Urinary bladder (tissue), 4 donors: ENCODE results near the gene USP24. TPM values are rescaled to one million over a fixed set of nuclear protein-coding genes. Genes with fewer than 3 reads are reported as not detected.
A peak's percentile ranks its signal among the peaks of the same experiment; 100 is the strongest.

ENCODE experiments used
- DNase-seq: peaks from one replicate; pipeline ENCODE4 v3.0.0-alpha.2; 2015; ENCODE audit errors: extremely low spot score
- H3K27ac ChIP-seq: one replicate; pipeline ENCODE4 v1.5.1; 2013; ENCODE audit warnings: low read depth, mild to moderate bottlenecking, moderate library complexity
- H3K36me3 ChIP-seq: one replicate; pipeline ENCODE4 v1.6.1; 2013; ENCODE audit warnings: mild to moderate bottlenecking, moderate library complexity; ENCODE audit not compliant: insufficient read depth
- H3K4me1 ChIP-seq: one replicate; pipeline ENCODE4 v1.6.1; 2013; ENCODE audit warnings: mild to moderate bottlenecking, moderate library complexity; ENCODE audit not compliant: insufficient read depth
- H3K4me3 ChIP-seq: one replicate; pipeline ENCODE4 v1.5.1; 2013; ENCODE audit warnings: low read depth, low read length
- WGBS: extraction: QIAGEN DNeasy Blood & Tissue Kit; methylation state at CpG from one replicate; pipeline ENCODE4 v1.1.7; 2013; 5-methylcytosine and 5-hydroxymethylcytosine counted together
- polyA plus RNA-seq: library from polyadenylated mRNA; stranded (reverse); fragments of 200-250 nt; gene quantifications from one replicate; pipeline ENCODE4 v1.2.3, GENCODE V29; 2013
- total RNA-seq: library from RNA; depleted of rRNA; stranded (reverse); fragments of >200 nt; gene quantifications from one replicate; pipeline ENCODE4 v1.2.3, GENCODE V29; 2014
- donor health status: healthy with polysubstance abuse.
- donor health status: healthy.

USP24 gene
- total and polyA plus RNA-seq, 2 donors = 11.9 to 74.4 TPM

- H3K27ac ChIP-seq = no peak overlapping the region
- WGBS = 96% methylated on average over 3 of the region's 3 CpGs
- H3K36me3 ChIP-seq = no peaks in the 10 kb centered on the region
- H3K4me1 ChIP-seq = no peaks in the 10 kb centered on the region
- H3K4me3 ChIP-seq = no peak overlapping the region
- no peak for DNase-seq
Observed at GRCh38 chr1:55047611-55048010, 167.6 kb downstream of the USP24 start.

GRCh38 chr1:55046871-55047270 is 168.3 kb downstream of the USP24 start:
- Histone ChIP-seq H3K36me3 (no peaks in the 10 kb centered on the region), H3K4me3 (no peak overlapping the region), H3K4me1 (no peaks in the 10 kb centered on the region), H3K27ac (no peak overlapping the region)
- 93% methylated on average over 4 of the region's 4 CpGs for WGBS
- no peak for DNase-seq

- H3K27ac ChIP-seq = no peak overlapping the region
- DNase-seq = no peak
- H3K4me1 ChIP-seq = no peaks in the 10 kb centered on the region
- no peaks in the 10 kb centered on the region for H3K36me3 ChIP-seq
- H3K4me3 ChIP-seq = no peak overlapping the region
- 98% methylated on average over 10 of the region's 10 CpGs for WGBS
Observed at GRCh38 chr1:55045430-55045829, 169.7 kb downstream of the USP24 start.

- Histone ChIP-seq H3K4me3 (no peak overlapping the region), H3K27ac (no peak overlapping the region), H3K36me3 (no peaks in the 10 kb centered on the region), H3K4me1 (no peaks in the 10 kb centered on the region)
- WGBS = 93% methylated on average over 15 of the region's 15 CpGs
- DNase-seq = no peak
Observed at GRCh38 chr1:55044617-55045397, 170.4 kb downstream of the USP24 start.

- DNase-seq = no peak
- 96% methylated on average over 9 of the region's 9 CpGs for WGBS
Observed at GRCh38 chr1:55043726-55044125, 171.4 kb downstream of the USP24 start.

GRCh38 chr1:55043011-55043410 is 172.2 kb downstream of the USP24 start:
- Histone ChIP-seq H3K36me3 (no peaks in the 10 kb centered on the region), H3K27ac (no peak overlapping the region), H3K4me3 (no peak overlapping the region), H3K4me1 (no peaks in the 10 kb centered on the region)
- no peak for DNase-seq
- WGBS = 98% methylated on average over 2 of the region's 2 CpGs

More at GRCh38 chr1:55043726-55044125, 171.4 kb downstream of the USP24 start:
- no peak overlapping the region for H3K27ac ChIP-seq
- H3K36me3 ChIP-seq = no peaks in the 10 kb centered on the region
- no peaks in the 10 kb centered on the region for H3K4me1 ChIP-seq
- H3K4me3 ChIP-seq = no peak overlapping the region

- Histone ChIP-seq H3K4me3 (no peak overlapping the region), H3K36me3 (no peaks in the 10 kb centered on the region), H3K27ac (no peak overlapping the region), H3K4me1 (no peaks in the 10 kb centered on the region)
- DNase-seq = no peak
- 98% methylated on average over 3 of the region's 3 CpGs for WGBS
Observed at GRCh38 chr1:55041613-55042012, 173.6 kb downstream of the USP24 start.

GRCh38 chr1:55040933-55041494 is 174.2 kb downstream of the USP24 start:
- DNase-seq = no peak
- no peaks in the 10 kb centered on the region for H3K4me1 ChIP-seq
- no peak overlapping the region for H3K4me3 ChIP-seq
- no peaks in the 10 kb centered on the region for H3K36me3 ChIP-seq
- WGBS = 74% methylated on average over 5 of the region's 5 CpGs
- H3K27ac ChIP-seq = no peak overlapping the region

- WGBS = 20% methylated on average over 49 of the region's 49 CpGs
- Histone ChIP-seq H3K4me1 (no peaks in the 10 kb centered on the region), H3K4me3 (no peak overlapping the region), H3K27ac (no peak overlapping the region), H3K36me3 (no peaks in the 10 kb centered on the region)
- DNase-seq = no peak
Observed at GRCh38 chr1:55040083-55040932, 174.9 kb downstream of the USP24 start.

GRCh38 chr1:55039342-55040082 is 175.7 kb downstream of the USP24 start, which contains the start of gene PCSK9:
TSS of gene PCSK9 (plus strand) at chr1:55039548. CDS start at chr1:55039838, 290 bp downstream.
- H3K27ac ChIP-seq = no peak within 1 kb of the TSS
- peak; percentile 25 for DNase-seq
- no peak within 1 kb of the TSS for H3K4me3 ChIP-seq
- H3K36me3 ChIP-seq = no peaks in the 10 kb centered on the region
- WGBS = 2% methylated on average over 67 of the region's 67 CpGs
- H3K4me1 ChIP-seq = no peaks in the 10 kb centered on the region

- Histone ChIP-seq H3K4me1 (no peaks in the 10 kb centered on the region), H3K4me3 (no peak overlapping the region), H3K36me3 (no peaks in the 10 kb centered on the region), H3K27ac (no peak overlapping the region)
- no peak for DNase-seq
- 39% methylated on average over 9 of the region's 9 CpGs for WGBS
Observed at GRCh38 chr1:55038974-55039341, 176.2 kb downstream of the USP24 start.

GRCh38 chr1:55038552-55038838 is 176.7 kb downstream of the USP24 start:
- Histone ChIP-seq H3K4me3 (no peak overlapping the region), H3K27ac (no peak overlapping the region), H3K36me3 (no peaks in the 10 kb centered on the region), H3K4me1 (no peaks in the 10 kb centered on the region)
- 92% methylated on average over 3 of the region's 3 CpGs for WGBS
- no peak for DNase-seq

- H3K4me3 ChIP-seq = no peak overlapping the region
- no peaks in the 10 kb centered on the region for H3K36me3 ChIP-seq
- H3K4me1 ChIP-seq = no peaks in the 10 kb centered on the region
- no peak overlapping the region for H3K27ac ChIP-seq
- DNase-seq = no peak
- 93% methylated on average over 8 of the region's 8 CpGs for WGBS
Observed at GRCh38 chr1:55037733-55038551, 177.2 kb downstream of the USP24 start.
